ENCODE data around the gene RAP1A.

Gene RAP1A

GRCh38 chr1:111654839-111655238, 35.2 kb downstream of the RAP1A start:
- H3K4me1 Mint-ChIP-seq, result peaks cover 18% of the 10 kb centered on the region
- TF ChIP-seq CTCF (IDR thresholded peaks at IDR 0.05), result no peak
- no peak overlapping the region for H3K4me3 Mint-ChIP-seq
- H3K9me3 Mint-ChIP-seq, result no peaks in the 10 kb centered on the region
- H3K27ac Mint-ChIP-seq, result no peak overlapping the region
- H3K36me3 Mint-ChIP-seq (ENCODE audit: low read depth), result peaks cover 10% of the 10 kb centered on the region
- no peaks in the 10 kb centered on the region for H3K27me3 Mint-ChIP-seq (ENCODE audit: low read depth, poor library complexity)
- no peak for DNase-seq

- peak; percentile 49 for TF ChIP-seq CTCF (IDR thresholded peaks at IDR 0.05)
- peak; percentile 21 for DNase-seq
- Mint-ChIP-seq H3K36me3 (ENCODE audit: low read depth) (no peaks in the 10 kb centered on the region), H3K9me3 (no peaks in the 10 kb centered on the region), H3K4me1 (peaks cover 18% of the 10 kb centered on the region), H3K27ac (no peak overlapping the region), H3K4me3 (no peak overlapping the region), H3K27me3 (ENCODE audit: low read depth, poor library complexity) (no peaks in the 10 kb centered on the region)
These were observed 36.8 kb downstream of the RAP1A start for GRCh38 chr1:111656086-111657017.

- DNase-seq, result no peak
- Mint-ChIP-seq H3K4me3 (no peak overlapping the region), H3K4me1 (peaks cover 18% of the 10 kb centered on the region), H3K27me3 (ENCODE audit: low read depth, poor library complexity) (no peaks in the 10 kb centered on the region), H3K27ac (no peak overlapping the region), H3K9me3 (no peaks in the 10 kb centered on the region), H3K36me3 (ENCODE audit: low read depth) (peaks cover 12% of the 10 kb centered on the region)
- TF ChIP-seq CTCF (IDR thresholded peaks at IDR 0.05), result no peak
These were observed 39.0 kb downstream of the RAP1A start for GRCh38 chr1:111658622-111659021.

- DNase-seq, result no peak
- Mint-ChIP-seq H3K27me3 (ENCODE audit: low read depth, poor library complexity) (no peaks in the 10 kb centered on the region), H3K27ac (no peak overlapping the region), H3K4me3 (no peak overlapping the region), H3K9me3 (no peaks in the 10 kb centered on the region), H3K36me3 (ENCODE audit: low read depth) (peaks cover 19% of the 10 kb centered on the region), H3K4me1 (peaks cover 18% of the 10 kb centered on the region)
- no peak for TF ChIP-seq CTCF (IDR thresholded peaks at IDR 0.05)
These were observed 40.9 kb downstream of the RAP1A start for GRCh38 chr1:111660204-111661150.

GRCh38 chr1:111664652-111665051, 45.1 kb downstream of the RAP1A start:
- Mint-ChIP-seq H3K27ac (no peak overlapping the region), H3K4me1 (no peaks in the 10 kb centered on the region), H3K27me3 (ENCODE audit: low read depth, poor library complexity) (no peaks in the 10 kb centered on the region), H3K4me3 (no peak overlapping the region), H3K36me3 (ENCODE audit: low read depth) (peaks cover 30% of the 10 kb centered on the region), H3K9me3 (no peaks in the 10 kb centered on the region)
- no peak for TF ChIP-seq CTCF (IDR thresholded peaks at IDR 0.05)
- DNase-seq, result no peak
